ENCODE measurements around the gene GP5.

GRCh38 chr3:194367992-194368841 is 30.8 kb downstream of the GP5 start:
- TF ChIP-seq, protein P1, sequence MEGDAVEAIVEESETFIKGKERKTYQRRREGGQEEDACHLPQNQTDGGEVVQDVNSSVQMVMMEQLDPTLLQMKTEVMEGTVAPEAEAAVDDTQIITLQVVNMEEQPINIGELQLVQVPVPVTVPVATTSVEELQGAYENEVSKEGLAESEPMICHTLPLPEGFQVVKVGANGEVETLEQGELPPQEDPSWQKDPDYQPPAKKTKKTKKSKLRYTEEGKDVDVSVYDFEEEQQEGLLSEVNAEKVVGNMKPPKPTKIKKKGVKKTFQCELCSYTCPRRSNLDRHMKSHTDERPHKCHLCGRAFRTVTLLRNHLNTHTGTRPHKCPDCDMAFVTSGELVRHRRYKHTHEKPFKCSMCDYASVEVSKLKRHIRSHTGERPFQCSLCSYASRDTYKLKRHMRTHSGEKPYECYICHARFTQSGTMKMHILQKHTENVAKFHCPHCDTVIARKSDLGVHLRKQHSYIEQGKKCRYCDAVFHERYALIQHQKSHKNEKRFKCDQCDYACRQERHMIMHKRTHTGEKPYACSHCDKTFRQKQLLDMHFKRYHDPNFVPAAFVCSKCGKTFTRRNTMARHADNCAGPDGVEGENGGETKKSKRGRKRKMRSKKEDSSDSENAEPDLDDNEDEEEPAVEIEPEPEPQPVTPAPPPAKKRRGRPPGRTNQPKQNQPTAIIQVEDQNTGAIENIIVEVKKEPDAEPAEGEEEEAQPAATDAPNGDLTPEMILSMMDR (IDR thresholded peaks at IDR 0.05): no peak
- no peak for TF ChIP-seq POLR2A (IDR thresholded peaks at IDR 0.05)
